Stimulated activated CD8-positive, alpha-beta memory T cell treated with anti-CD3 and anti-CD28 coated beads, Interleukin-12 subunit alpha, Interleukin-12 subunit beta, amount 100 ng/mL, for 24 hours (primary cell): ENCODE data around the gene ZNF83.
"Not testable (repeated sequence)": the region's sequence is repeated elsewhere in the genome, so short reads cannot be mapped to it uniquely, and the experiment has no call there.

Source experiments
- DNase-seq: peaks from one replicate; pipeline ENCODE4 v3.0.0-alpha.2; 2020; ENCODE audit errors: extremely low read depth

Gene ZNF83

DNA sequence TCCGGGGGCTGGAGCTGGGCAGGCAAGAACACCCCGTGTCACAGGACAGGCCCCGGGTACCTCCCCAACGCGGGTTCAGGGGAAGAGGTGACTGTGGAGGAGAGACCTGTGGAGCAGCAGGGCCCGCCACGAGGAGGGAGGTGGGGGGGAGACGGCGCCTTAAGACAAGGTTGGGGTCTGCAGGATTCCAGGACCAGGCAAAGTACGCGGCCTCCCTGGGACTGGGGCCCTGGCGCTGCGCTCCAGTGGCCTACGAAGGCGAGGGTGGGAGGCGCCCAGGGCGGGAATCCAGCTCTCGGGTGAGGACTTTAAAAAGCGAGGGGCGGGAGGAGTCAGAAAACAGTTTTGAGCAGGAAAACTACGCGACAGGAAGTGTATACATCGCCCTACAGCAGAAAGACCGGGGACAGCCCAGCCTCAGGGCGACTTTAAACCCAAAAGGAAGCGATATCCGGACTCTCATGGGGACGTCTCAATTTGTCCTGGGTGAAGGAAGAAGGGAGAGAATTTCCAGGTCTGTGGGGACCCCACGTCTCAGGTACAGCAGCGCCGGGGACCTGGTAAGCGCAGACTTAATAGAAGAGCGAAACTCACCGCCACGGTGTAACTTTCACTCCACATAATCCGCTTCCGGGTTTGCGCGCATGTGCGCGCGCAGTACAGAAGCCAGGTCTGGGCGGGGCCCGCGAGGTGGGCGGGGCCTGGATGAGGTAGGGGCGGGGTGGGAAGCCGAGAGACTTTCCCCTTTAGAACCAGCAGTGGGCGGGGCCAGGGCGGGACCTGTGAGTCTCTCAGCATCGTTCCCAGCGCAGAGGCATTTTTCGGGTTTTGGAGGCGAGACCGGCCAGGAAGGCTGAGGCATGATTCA, at the start of gene ZNF83:
ZNF83 (minus strand) TSS at position 638 of the 868 bp plus-strand sequence.
- DNase-seq, result peak; percentile 80

DNA sequence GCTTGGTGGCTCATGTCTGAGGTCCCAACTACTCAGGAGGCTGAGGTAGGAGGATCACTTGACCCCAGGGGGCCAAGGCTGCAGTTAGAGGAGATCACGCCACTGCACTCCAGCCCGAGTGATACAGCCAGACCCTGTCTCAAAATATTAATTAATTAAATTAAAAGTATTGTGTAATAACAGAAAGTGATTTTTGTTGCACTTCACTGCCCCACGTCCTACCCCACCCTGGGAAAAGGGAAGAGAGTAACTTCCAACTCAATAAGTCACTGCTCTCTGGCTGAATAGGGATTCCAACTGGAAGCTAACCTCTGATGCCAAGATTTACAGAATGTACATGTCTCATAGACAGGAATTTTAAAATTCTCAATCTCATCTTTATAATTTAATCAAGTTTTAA, 49.5 kb upstream of the ZNF83 start:
- no peak for DNase-seq

DNA sequence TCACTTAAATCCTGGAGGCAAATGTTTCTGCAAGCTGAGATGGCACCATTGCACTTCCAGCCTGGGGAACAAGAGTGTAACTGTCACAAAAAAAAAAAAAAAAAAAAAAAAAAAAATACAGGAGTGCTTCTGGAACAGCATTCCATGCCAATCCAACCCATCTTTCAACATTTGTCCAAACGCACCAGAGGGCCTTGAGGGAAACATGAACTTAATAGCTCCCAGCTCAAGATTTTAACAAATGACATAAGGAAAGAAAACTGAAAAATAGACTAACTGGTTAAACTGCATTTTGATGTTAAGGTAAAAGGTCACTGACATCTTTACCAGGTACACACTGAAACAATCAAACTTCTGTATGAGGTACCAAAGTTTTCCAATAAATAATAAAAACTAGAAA, 47.7 kb upstream of the ZNF83 start:
- DNase-seq, result no peak

DNA sequence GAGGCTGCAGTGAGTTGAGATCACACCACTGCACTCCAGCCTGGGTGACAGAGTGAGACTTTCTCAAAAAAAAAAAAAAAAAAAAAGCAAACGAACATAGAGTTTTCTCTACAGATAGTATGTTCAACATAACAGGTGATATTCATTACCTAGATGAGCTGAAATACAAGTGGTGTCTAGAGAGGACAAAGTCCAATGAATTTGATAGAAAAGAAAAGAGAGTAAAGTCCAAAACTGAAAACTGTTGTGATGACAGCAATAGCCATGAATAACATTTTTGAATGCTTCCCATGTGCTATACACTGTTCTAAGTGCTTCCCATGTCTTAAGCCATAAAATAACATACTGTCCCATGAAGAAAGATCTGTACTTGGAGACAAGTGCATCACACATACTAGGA, 43.1 kb upstream of the ZNF83 start:
- DNase-seq, result not testable (repeated sequence)

DNA sequence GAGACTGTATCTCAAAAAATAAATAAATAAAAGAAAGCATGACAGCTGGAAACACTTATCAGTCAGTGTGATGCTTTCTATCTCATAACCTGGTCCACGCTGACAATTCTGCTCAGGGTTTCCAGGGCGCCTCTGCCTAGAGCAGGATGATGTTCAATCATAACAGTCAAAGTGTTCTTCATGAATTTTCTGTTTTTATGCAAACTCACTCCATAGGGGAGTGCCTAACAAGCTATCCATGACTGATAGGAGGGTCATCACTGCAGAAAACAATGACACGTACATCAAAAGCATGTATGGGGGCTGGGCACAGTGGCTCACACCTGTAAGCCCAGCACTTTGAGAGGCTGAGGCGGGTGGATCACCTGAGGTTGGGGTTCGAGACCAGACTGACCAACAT, 41.4 kb upstream of the ZNF83 start:
- no peak for DNase-seq

DNA sequence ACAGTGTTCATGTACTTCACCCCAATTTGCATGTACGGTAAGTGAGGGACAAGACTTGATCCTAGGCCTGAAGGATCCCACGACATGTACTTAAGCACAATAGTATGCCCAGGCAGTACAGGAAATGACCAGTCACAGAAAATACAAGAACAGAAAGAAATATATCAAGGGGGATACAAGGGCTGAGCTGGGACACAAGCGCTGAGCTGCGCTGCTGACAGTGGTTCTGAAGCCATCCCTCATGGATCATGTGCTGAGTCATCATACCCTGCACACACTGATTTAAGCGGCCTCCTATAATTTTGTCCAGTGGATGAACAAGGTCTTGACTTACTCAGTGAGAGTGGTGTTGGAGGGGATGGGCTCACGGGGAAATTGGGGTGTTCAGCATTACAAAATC, 37.1 kb upstream of the ZNF83 start:
- DNase-seq, result not testable (repeated sequence)

DNA sequence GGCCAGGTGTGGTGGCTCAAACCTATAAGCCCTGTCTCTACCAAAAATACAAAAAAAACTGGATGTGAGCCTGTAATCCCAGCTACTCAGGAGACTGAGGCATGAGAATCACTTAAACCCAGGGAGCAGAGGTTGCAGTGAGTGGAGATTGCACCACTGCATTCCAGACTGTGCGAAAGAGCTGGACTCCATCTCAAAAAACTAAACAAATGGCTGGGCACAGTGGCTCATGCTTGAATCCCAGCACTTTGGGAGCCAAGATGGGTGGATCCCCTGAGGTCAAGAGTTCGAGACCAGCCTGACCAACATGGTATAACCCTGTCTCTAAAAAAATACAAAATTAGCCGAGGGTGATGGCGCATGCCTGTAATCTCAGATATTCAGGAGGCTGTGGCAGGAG, 34.9 kb upstream of the ZNF83 start:
- no peak for DNase-seq

DNA sequence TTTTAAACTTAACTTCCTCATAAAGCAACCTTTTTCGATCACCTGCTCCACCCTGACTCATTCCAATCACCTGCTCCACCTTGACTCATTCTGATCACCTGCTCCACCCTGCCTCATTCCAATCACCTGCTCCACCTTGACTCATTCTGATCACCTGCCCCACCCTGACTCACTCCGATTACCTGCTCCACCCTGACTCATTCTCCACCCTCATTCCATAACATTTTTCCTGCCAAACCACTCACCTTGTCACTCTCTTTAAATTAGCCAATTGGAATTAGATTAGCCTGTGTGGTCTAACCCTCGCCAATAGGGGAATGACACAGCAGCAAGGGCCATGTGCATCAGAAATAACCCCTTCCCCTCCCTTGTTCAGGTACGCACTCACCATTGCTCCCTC, 31.9 kb upstream of the ZNF83 start:
- DNase-seq, result no peak

DNA sequence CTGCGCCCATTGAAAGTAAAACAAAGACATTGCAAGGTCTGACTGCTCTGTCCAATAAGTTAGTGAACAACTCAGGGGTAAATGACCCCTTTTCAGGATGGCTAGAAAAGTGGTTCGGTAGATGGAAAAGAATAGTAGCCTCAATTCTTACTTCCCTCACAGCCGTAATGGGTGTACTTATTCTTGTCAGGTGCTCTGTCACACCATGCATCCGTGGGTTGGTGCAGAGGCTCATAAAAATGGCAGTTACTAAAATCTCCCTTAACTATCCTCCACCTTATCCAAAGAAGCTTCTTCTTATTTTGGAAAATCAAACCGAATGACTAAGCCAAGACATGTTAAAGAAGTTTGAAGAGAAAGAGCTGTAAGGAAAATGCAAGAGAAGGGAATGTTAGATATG, 31.4 kb upstream of the ZNF83 start:
- DNase-seq, result no peak

DNA sequence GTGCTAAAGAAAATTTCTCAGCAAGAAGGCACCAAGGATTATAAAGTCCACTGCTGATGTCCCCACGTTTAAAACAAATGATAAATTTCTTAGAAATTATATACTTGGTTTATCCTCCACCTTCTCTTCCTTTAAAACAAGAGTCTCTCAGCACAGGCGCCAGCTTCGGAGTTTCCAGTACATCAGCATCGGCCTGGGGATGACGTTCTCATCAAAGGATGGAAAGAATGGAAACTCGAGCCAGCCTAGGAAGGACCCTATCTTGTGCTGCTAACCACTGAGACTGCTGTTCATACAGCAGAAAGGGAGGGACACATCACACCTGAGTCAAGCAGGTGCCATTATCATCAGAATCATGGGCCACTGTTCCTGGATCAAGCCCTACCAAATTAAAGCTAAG, 29.8 kb upstream of the ZNF83 start:
- DNase-seq, result no peak

DNA sequence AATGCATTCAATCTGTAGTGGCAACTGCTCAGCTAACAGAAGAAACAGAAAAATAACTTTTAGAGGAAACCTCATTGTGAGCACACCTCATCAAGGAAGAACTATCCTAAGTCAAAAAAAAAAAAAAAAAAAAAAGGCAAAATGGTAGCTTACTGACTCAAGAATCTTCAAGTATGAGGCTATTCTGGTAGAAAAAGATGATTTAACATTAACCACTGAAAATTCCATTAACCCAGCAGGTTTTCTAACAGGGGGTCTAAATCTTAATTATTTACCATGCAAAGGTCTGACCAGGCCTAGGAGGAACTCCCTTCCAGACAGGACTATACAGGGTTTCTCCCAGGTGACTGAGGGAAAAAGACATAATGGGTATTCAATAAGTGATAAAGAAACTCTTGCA, 28.4 kb upstream of the ZNF83 start:
- no peak for DNase-seq

DNA sequence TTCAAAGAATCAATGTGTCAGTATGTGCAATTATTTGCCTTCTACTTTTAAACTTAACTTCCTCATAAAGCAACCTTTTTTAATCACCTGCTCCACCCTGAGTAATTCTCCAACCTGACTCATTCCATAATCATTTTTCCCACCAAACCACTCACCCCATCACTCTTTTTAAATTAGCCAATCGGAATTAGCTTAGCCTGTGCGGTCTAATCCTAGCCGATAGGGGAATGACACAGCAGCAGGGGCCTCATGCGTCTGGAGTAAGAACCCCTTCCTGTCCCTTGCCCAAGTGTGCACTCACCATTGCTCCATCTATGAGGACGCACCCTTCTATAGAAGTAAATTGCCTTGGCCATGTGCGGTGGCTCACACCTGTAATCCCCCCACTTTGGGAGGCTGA, 27.4 kb upstream of the ZNF83 start:
- DNase-seq, result no peak

DNA sequence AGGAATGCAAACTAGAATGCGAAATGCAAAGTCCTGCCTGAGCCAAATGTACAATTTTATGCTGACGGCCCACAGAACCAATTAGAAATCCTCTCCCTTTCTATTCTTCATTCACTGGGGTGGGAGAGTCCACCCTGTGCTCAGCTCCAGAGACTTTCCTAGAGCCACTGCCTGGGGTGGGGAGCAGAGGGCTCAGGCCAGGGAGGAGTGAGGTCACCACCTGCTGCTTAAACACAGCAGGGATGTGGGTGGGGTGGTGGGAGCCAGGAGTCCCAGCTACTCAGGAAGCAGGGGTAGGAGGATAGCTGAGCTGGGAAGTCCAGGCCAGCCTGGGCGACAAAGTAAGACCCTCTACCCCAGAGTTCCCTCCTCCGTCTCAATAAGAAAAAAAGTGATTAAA, 26.9 kb upstream of the ZNF83 start:
- DNase-seq, result no peak

DNA sequence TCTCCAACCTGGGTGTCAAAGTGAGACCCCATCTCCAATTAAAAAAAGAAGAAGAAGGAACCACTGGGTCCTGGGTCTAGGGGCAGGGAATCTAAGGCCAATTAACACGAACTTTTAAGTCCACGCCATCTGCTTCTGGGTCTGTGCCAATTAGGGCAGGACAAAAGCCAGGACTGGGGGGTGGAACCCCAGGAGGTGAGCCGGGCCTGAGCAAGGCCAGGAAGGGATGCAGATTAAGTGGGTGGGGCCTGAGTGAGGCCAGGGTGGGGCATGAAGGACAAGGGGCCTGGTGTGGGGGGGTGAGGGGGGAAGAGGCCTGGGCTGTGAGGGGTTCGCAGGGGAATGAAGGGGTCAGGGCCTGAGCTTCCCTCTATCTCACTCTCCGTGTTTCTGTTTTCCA, 26.3 kb upstream of the ZNF83 start:
- DNase-seq, result no peak

DNA sequence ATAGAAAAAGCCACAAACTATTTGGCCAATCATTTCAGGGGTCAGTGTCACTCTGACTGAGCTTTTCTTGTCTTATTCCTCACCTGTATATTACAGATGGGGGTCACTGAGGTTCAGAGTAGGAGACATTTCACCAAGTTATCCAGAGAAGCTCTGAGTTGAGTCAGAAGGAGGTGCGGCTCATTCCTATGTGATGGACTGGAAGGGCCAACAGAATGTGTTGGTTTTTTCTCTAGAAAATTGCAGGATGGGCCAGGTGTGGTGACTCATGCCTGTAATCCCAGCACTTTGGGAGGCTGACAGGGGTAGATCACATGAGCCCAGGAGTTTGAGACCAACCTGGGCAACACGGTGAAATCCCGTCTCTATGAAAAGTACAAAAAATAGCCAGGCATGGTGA, 24.5 kb upstream of the ZNF83 start:
- no peak for DNase-seq

DNA sequence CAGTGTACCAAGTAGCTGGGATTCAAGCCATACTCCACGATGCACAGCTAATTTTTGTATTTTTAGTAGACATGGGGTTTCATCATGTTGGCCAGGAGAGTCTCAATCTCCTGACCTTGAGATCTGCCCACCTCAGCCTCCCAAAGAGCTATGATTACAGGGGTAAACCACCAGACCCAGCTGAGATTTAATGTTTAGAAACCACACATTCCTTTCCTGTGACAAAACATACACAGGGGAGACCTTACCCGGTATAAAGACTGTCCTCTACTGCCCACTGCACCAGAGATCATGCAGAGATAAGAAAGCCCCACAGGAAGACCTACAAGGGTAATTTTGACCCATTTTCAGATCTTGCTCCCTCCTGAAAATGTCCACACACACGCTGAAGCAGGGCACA, 22.8 kb upstream of the ZNF83 start:
- DNase-seq, result no peak

DNA sequence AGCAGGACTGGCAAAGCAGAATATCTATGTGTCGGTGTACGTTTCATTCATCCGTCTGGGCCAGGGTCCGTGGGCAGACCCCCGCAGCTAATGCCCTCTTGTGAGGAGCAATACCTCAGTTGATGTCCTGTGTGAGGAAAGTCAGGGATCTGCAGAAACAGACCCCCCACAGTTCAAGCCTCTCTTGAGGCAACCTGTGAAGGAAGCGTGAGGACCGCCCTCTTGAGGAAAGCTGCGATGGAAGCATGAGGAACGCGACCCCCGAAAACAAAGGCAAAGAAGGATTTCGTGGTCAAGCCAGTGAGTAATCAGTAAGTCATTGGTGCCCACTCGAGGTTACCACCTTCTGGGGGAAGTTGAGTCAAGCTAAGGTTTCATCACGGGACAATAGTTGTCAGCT, 20.9 kb upstream of the ZNF83 start:
- no peak for DNase-seq

DNA sequence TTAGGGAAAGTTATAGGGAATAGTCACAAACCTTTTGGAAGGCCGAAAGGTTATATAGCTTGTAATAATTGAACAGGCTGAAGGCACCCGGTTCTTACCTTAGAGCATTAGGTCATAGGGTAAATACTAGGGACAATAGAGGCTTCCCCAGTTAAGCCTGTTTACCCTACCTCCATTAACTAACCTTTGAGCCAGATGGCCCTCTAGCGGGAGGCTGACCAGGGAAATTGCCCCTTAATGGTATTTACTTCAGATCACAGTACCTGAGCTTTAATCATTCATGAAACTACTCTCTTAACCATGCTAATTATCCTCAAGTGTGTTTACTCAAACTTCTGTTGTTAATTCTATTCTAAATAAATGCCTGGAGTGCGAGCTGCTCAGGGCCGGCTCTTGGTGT, 20.4 kb upstream of the ZNF83 start:
- DNase-seq, result no peak

DNA sequence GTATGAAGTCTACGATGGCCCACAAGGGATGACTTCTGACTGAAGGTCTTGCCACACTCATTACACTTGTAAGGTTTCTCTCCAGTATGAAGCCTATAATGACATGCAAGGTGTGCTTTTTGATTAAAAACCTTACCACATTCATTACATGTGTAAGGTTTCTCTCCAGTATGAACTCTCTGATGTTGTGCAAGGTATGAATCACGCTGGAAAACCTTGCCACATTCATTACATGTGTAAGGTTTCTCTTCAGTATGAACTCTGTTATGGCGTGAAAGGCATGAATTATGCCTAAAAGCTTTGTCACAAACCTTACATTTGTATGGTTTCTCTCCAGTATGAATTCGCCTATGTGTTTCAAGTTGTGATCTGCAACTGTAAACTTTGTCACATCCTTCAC, 15.0 kb upstream of the ZNF83 start:
- DNase-seq, result no peak

DNA sequence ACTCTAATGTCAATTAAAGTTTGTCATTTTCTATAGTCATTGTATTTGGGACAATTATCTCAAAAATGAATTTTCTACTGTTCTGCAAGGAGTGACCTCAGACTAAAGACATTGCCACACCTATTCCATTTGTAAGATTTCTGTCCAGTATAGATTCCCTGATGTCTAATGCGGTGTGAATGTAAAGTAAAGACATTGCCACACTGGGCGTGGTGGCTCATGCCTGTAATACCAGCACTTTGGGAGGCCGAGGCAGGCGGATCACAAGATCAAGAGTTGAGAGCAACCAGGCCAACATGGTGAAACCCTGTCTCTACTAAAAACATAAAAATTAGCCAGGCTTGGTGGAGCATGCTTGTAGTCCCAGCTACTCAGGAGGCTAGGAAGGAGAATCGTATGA, 13.8 kb upstream of the ZNF83 start:
- no peak for DNase-seq

DNA sequence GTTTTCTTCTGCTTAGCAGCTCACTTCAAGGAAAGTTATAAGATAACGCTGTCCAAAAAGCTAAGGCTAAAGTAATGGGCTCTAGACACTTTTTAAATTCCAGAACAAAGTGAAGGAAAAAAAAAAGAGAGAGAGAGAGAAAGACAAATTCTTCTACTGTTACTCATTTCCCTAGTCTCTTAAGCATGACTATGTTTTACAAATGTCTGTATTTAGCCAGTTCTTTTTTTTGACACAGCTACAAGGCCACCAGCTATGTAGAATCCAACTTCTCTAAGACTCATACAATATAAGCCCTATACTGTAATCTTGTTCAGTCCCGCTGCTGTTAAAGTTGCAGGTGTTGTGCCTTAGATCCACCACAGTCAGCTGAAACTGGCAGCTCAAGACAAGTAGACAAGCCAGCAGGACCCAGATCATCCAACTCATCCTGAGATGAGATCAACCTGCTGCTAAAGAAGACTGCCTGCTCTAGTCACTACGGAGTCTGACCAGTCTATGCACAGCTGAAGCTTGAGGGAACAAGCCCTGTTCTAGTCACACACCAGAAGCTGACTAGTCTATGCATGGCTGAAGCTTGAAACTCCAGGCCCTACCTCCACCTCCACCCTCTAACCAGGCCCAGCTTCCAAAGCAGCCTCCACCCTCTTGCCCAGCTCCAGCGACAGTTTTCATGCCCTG, 10.3 kb upstream of the ZNF83 start:
- no peak for DNase-seq

DNA sequence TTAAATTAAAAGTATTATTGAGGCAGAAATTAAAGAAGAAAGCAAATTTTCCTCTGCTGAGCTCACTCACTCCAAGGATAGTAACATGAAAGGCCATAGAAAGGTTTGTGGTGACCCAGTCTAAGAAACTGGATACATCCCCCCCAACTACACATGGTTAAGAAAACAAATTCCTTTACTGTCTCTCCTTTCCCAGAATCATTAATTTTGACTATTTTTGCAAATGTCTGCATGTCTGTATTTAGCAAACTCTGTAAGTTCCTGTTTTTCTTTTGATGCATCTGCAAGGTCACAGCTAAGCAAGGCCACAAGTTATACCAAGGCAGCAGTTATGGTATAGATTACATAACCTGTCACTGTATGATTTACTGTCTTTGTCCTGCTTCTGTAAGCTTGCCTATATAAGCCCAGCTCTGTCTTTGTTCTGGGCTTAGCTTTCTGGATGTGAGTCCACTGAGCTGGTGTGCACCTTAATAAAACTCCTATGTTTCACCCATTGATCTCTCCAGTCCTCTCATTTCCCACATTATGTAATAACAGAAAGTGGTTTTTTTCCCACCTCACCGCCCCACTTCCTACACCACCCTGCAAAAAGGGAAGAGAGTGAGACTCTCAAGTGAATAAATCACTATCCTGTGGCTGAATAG, 8.5 kb upstream of the ZNF83 start:
- no peak for DNase-seq

DNA sequence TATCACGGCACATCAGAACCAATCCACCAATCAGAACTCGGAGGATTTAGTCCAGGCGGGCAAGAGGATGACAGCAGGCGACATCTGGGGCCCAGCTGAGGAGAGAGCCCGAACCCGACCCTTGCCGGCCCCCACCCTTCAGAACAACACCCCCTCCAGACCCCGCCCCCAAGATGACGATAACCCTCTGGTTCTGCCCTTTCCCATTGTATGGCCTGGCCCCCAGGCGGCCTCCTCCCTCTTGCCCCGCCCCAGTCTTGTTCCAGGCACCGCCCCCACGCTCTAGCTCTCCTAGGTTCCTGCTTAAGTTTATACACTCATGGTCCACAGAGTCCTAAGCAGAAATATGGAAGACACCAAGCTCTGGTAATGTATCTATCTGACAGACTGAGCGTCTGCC, 2.8 kb upstream of the ZNF83 start:
- DNase-seq, result no peak
